H9 (cell line): ENCODE measurements around the gene ELFN2. TPM values are rescaled to one million over a fixed set of nuclear protein-coding genes. Genes with fewer than 3 reads are reported as not detected.

Experiments
- DNase-seq: peaks from one replicate; pipeline ENCODE4 v3.0.0-alpha.2; 2017
- H2AFZ ChIP-seq: one replicate; pipeline ENCODE4 v1.6.1; 2013; ENCODE audit warnings: mild to moderate bottlenecking, low read length, control low read depth, moderate library complexity
- H2AK5ac ChIP-seq: 2 replicates; pipeline ENCODE4 v1.6.1; 2013; ENCODE audit warnings: low read length, control low read depth, mixed read lengths; ENCODE audit not compliant: insufficient read length
- H2BK120ac ChIP-seq: one replicate; pipeline ENCODE4 v1.6.1; 2013; ENCODE audit warnings: low read depth, mild to moderate bottlenecking, low read length, control low read depth, inconsistent platforms; ENCODE audit not compliant: poor library complexity, severe bottlenecking
- H2BK12ac ChIP-seq: 2 replicates; pipeline ENCODE4 v1.6.1; 2013; ENCODE audit warnings: low read length, control low read depth, mixed read lengths, low read depth; ENCODE audit not compliant: insufficient read length
- H2BK15ac ChIP-seq: 2 replicates; pipeline ENCODE4 v1.6.1; 2013; ENCODE audit warnings: low read depth, low read length, control low read depth
- H2BK20ac ChIP-seq: one replicate; pipeline ENCODE4 v1.6.1; 2013; ENCODE audit warnings: low read depth, mild to moderate bottlenecking, low read length, control low read depth, inconsistent platforms; ENCODE audit not compliant: poor library complexity, severe bottlenecking
- H2BK5ac ChIP-seq: 2 replicates; pipeline ENCODE4 v1.6.1; 2013; ENCODE audit warnings: low read length, control low read depth, mixed read lengths; ENCODE audit not compliant: insufficient read length
- H3K14ac ChIP-seq: 2 replicates; pipeline ENCODE4 v1.6.1; 2013; ENCODE audit warnings: low read length, control low read depth; ENCODE audit not compliant: insufficient read depth
- H3K18ac ChIP-seq: 2 replicates; pipeline ENCODE4 v1.6.1; 2013; ENCODE audit warnings: low read depth, mild to moderate bottlenecking, mixed read lengths, low read length, control low read depth; ENCODE audit not compliant: insufficient read length
- H3K23ac ChIP-seq: 2 replicates; pipeline ENCODE4 v1.6.1; 2013; ENCODE audit warnings: low read length, control low read depth, mixed read lengths, low read depth; ENCODE audit not compliant: insufficient read length
- H3K23me2 ChIP-seq: 2 replicates; pipeline ENCODE4 v1.6.1; 2013; ENCODE audit warnings: low read depth, mild to moderate bottlenecking, mixed read lengths, low read length, control low read depth; ENCODE audit not compliant: insufficient read length, poor library complexity, severe bottlenecking
- H3K27ac ChIP-seq: 2 replicates; pipeline ENCODE4 v1.5.1; 2013; ENCODE audit warnings: low read length, control low read depth, mixed read lengths, low read depth; ENCODE audit not compliant: insufficient read length
- H3K27me3 ChIP-seq: 2 replicates; pipeline ENCODE4 v1.6.1; 2013; ENCODE audit warnings: low read length, control low read depth, inconsistent platforms; ENCODE audit not compliant: insufficient read depth
- H3K4ac ChIP-seq: 2 replicates; pipeline ENCODE4 v1.6.1; 2013; ENCODE audit warnings: low read depth, mild to moderate bottlenecking, control low read depth, inconsistent platforms, low read length, moderate library complexity
- H3K4me1 ChIP-seq: 2 replicates; pipeline ENCODE4 v1.6.1; 2013; ENCODE audit warnings: low read length, control low read depth, inconsistent platforms; ENCODE audit not compliant: insufficient read depth
- H3K4me2 ChIP-seq: 2 replicates; pipeline ENCODE4 v1.6.1; 2013; ENCODE audit warnings: low read length, control low read depth, mixed read lengths; ENCODE audit not compliant: insufficient read length, insufficient read depth
- H3K56ac ChIP-seq: 2 replicates; pipeline ENCODE4 v1.6.1; 2013; ENCODE audit warnings: low read depth, mild to moderate bottlenecking, mixed read lengths, low read length, control low read depth; ENCODE audit not compliant: insufficient read length
- H3K79me1 ChIP-seq: 2 replicates; pipeline ENCODE4 v1.6.1; 2013; ENCODE audit warnings: low read depth, mild to moderate bottlenecking, moderate library complexity, low read length, control low read depth, inconsistent platforms; ENCODE audit not compliant: insufficient read depth, poor library complexity, severe bottlenecking
- H3K79me2 ChIP-seq: 2 replicates; pipeline ENCODE4 v1.6.1; 2013; ENCODE audit warnings: low read length, control low read depth, inconsistent platforms; ENCODE audit not compliant: insufficient read depth
- H3K9ac ChIP-seq: 2 replicates; pipeline ENCODE4 v1.6.1; 2013; ENCODE audit warnings: low read length, control low read depth, mixed read lengths; ENCODE audit not compliant: insufficient read length; ENCODE audit errors: extremely low read depth
- H3K9me3 ChIP-seq: one replicate; pipeline ENCODE4 v1.6.1; 2013; ENCODE audit warnings: low read depth, low read length, inconsistent platforms; ENCODE audit not compliant: control insufficient read depth
- H3T11ph ChIP-seq: one replicate; pipeline ENCODE4 v1.6.1; 2013; ENCODE audit warnings: mild to moderate bottlenecking, low read length, control low read depth, inconsistent platforms
- H4K20me1 ChIP-seq: one replicate; pipeline ENCODE4 v1.6.1; 2013; ENCODE audit not compliant: control insufficient read depth, insufficient read length, insufficient read depth
- H4K5ac ChIP-seq: 2 replicates; pipeline ENCODE4 v1.6.1; 2013; ENCODE audit warnings: low read depth, mild to moderate bottlenecking, mixed read lengths, low read length, control low read depth; ENCODE audit not compliant: insufficient read length
- H4K8ac ChIP-seq: replicated peaks from 2 replicates; pipeline ENCODE4 v1.6.1; 2013; ENCODE audit warnings: low read length, control low read depth, mixed read lengths, low read depth; ENCODE audit not compliant: insufficient read length
- H4K91ac ChIP-seq: 2 replicates; pipeline ENCODE4 v1.6.1; 2013; ENCODE audit warnings: low read depth, mild to moderate bottlenecking, moderate library complexity, mixed read lengths, low read length, control low read depth; ENCODE audit not compliant: insufficient read length
- H3K27ac Mint-ChIP-seq, 3 experiments: 2 replicates in 2 of 3; 3 replicates in 1 of 3; pipeline ENCODE4 v1.8.0; 2020 to 2021; ENCODE audit warnings: mixed read lengths in 3 of 3, mild to moderate bottlenecking in 1 of 3, moderate library complexity in 1 of 3
- H3K27me3 Mint-ChIP-seq: 2 replicates; pipeline ENCODE4 v1.8.0; 2021; ENCODE audit warnings: low read depth, mild to moderate bottlenecking, moderate library complexity, mixed read lengths
- H3K36me3 Mint-ChIP-seq, 3 experiments: 2 replicates in 2 of 3; 3 replicates in 1 of 3; pipeline ENCODE4 v1.8.0; 2020 to 2021; ENCODE audit warnings: low read depth in 3 of 3, mixed read lengths in 3 of 3; ENCODE audit not compliant: insufficient read depth in 1 of 3
- H3K4me1 Mint-ChIP-seq, 2 experiments: 2 replicates each; pipeline ENCODE4 v1.8.0; 2020; ENCODE audit warnings: mixed read lengths in 2 of 2
- H3K4me3 Mint-ChIP-seq, 2 experiments: 2 replicates in 1 of 2; 3 replicates in 1 of 2; pipeline ENCODE4 v1.8.0; 2020 to 2021; ENCODE audit warnings: mild to moderate bottlenecking in 2 of 2, mixed read lengths in 2 of 2, moderate library complexity in 1 of 2
- H3K9me3 Mint-ChIP-seq, 2 experiments: 2 replicates in 1 of 2; 3 replicates in 1 of 2; pipeline ENCODE4 v1.8.0; 2020; ENCODE audit warnings: mild to moderate bottlenecking in 2 of 2, mixed read lengths in 2 of 2, moderate library complexity in 1 of 2
- CTCF ChIP-seq: fragments of 200-600 bp; sonication (generic); conservative IDR thresholded peaks from 3 replicates; pipeline ENCODE4 v1.8.0; 2021; ENCODE audit warnings: antibody characterized with exemption, mild to moderate bottlenecking
- WGBS: extraction: QIAGEN DNeasy Blood & Tissue Kit; methylation state at CpG from one replicate; pipeline ENCODE4 v1.1.7; 2013; ENCODE audit warnings: missing lambda C conversion rate, low lambda C conversion rate, mixed read lengths; ENCODE audit not compliant: insufficient read length; ENCODE audit errors: extremely low coverage; 5-methylcytosine and 5-hydroxymethylcytosine counted together
- total RNA-seq: library from RNA; stranded (reverse); gene quantifications from 2 replicates; pipeline ENCODE4 v1.2.1, GENCODE V29; 2021

ELFN2 gene
- total RNA-seq, 1 experiment from 2014 or later, result 0.70 TPM

- Histone ChIP-seq H2BK120ac (no peak overlapping the region), H3K23ac (no peak overlapping the region), H3K9ac (no peak overlapping the region), H2BK12ac (no peak overlapping the region), H3K4ac (no peak overlapping the region), H3K18ac (no peak overlapping the region), H3K4me2 (no peak overlapping the region), H3K79me2 (no peaks in the 10 kb centered on the region), H3K27ac (no peak overlapping the region), H2BK20ac (no peak overlapping the region), H3K23me2 (no peaks in the 10 kb centered on the region), H4K5ac (no peak overlapping the region), H3K14ac (no peak overlapping the region), H2BK5ac (no peak overlapping the region), H4K91ac (no peak overlapping the region), H3K79me1 (no peaks in the 10 kb centered on the region), H2AK5ac (no peak overlapping the region), H4K20me1 (no peaks in the 10 kb centered on the region), H3K9me3 (no peaks in the 10 kb centered on the region), H2AFZ (no peak overlapping the region), H4K8ac (no peak overlapping the region), H3K4me1 (no peaks in the 10 kb centered on the region; the same call in 1 of the 2 replicates), H2BK15ac (no peak overlapping the region), H3K27me3 (no peaks in the 10 kb centered on the region), H3T11ph (no peak overlapping the region), H3K56ac (no peak overlapping the region)
- H3K27ac Mint-ChIP-seq, result no peak overlapping the region
- WGBS, result no CpG with 5 or more reads among the region's 5 CpGs
- no peaks in the 10 kb centered on the region for H3K36me3 Mint-ChIP-seq
- no peak for TF ChIP-seq CTCF
- no peaks in the 10 kb centered on the region for H3K9me3 Mint-ChIP-seq
- H3K27me3 Mint-ChIP-seq, result peaks cover 29% of the 10 kb centered on the region
- DNase-seq, result no peak
- H3K4me1 Mint-ChIP-seq, result peaks cover 0 to 21% of the 10 kb centered on the region in 2 experiments; a peak in 2 of 4 replicates
- no peak overlapping the region for H3K4me3 Mint-ChIP-seq
These were observed 42.8 kb upstream of the ELFN2 start for GRCh38 chr22:37470087-37470445.
